Measurements from ENCODE around the gene SEC23IP.
"Not testable (repeated sequence)": the region's sequence is repeated elsewhere in the genome, so short reads cannot be mapped to it uniquely, and the experiment has no call there.

Gene SEC23IP

DNA sequence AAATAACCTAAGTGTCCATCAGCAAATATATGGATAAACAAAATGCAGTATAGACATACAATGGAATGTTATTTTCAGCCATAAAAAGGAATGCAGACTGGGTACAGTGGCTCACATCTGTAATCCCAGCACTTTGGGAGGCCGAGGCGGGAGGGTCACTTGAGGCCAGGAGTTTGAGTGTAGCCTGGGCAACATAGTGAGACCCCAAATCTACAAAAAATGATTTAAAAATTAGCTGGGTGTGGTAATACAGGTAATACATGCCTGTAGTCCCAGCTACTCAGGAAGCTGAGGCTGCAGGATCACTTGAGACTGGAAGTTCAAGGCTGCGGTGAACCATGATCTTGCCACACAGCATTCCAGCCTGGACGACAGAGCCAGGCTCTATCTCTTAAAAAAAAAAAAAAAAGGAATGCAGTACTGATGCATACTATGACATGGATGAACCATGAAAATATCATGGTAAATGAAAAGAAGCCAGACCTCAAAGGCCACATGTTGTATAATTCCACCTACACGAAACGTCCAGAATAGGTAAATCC, 26.8 kb upstream of the SEC23IP start:
- H3K27ac ChIP-seq: no peak overlapping the region
- TF ChIP-seq CTCF (conservative IDR thresholded peaks at IDR 0.05; ENCODE audit: low read depth): no peak
- ChIA-PET CTCF (no interaction called here), POLR2A (ENCODE audit: low non-redundant PET) (interaction anchor here (0.7 kb wide), 1 partner anchor 101 kb away, joined by 6 read pairs; no protein-coding TSS in a partner anchor)
- no peak for DNase-seq (ENCODE audit: low spot score)

GRCh38 chr10:119867317-119867716, 25.2 kb upstream of the SEC23IP start:
- DNase-seq (ENCODE audit: low spot score): no peak
- CTCF ChIA-PET: interaction anchor here (0.8 to 1.3 kb wide), 3 partner anchors 8 to 259 kb away, joined by 3 to 6 read pairs (median 3); no protein-coding TSS in a partner anchor
- no peak overlapping the region for H3K27ac ChIP-seq
- no peak for TF ChIP-seq CTCF (conservative IDR thresholded peaks at IDR 0.05; ENCODE audit: low read depth)
- POLR2A ChIA-PET (ENCODE audit: low non-redundant PET): no interaction called here

- POLR2A ChIA-PET (ENCODE audit: low non-redundant PET); H3K27ac ChIP-seq; DNase-seq (ENCODE audit: low spot score): not testable (repeated sequence)
- CTCF ChIA-PET: interaction anchor here (0.7 to 1.4 kb wide), 2 partner anchors 10 to 424 kb away, joined by 3 to 5 read pairs; no protein-coding TSS in a partner anchor
Observed at GRCh38 chr10:119869398-119869797, 23.1 kb upstream of the SEC23IP start.

GRCh38 chr10:119871881-119872609, 20.5 kb upstream of the SEC23IP start:
- TF ChIP-seq CTCF (conservative IDR thresholded peaks at IDR 0.05; ENCODE audit: low read depth): no peak
- peak overlapping the region; percentile 88 for H3K27ac ChIP-seq
- POLR2A ChIA-PET (ENCODE audit: low non-redundant PET): interaction anchor here (1.5 to 1.6 kb wide), 2 partner anchors 20 to 146 kb away, joined by 5 to 9 read pairs; partner anchors contain the start of genes INPP5F and SEC23IP
- DNase-seq (ENCODE audit: low spot score): peak; percentile 48
- CTCF ChIA-PET: interaction anchor here (0.6 to 1.5 kb wide), 4 partner anchors 9 to 560 kb away, joined by 3 to 7 read pairs (median 4); no protein-coding TSS in a partner anchor

DNA sequence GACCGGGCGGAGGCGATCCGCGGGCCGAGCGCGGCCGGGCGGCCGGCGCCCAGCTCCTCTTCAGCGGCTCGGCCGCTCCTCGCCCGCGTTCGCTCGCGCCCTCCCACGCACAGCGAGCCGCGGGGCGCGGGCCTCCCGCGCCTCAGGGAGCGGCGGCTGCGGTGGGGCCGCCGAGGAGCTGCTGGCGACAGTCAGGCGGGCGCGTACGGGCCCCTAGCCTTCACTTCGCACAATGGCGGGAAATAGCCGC, 20.0 kb upstream of the SEC23IP start, which contains the start of gene MCMBP:
MCMBP (minus strand) TSS at position 234 of the 250 bp plus-strand sequence. CDS start 259 bp downstream, outside the sequence.
- POLR2A ChIA-PET (ENCODE audit: low non-redundant PET): interaction anchor here (0.6 to 1.6 kb wide), 4 partner anchors 20 to 1011 kb away, joined by 5 to 9 read pairs (median 6); partner anchors contain the start of genes INPP5F and SEC23IP
- DNase-seq (ENCODE audit: low spot score): no peak
- CTCF ChIA-PET: interaction anchor here (0.6 to 1.5 kb wide), 3 partner anchors 13 to 559 kb away, joined by 3 to 7 read pairs (median 3); no protein-coding TSS in a partner anchor
- H3K27ac ChIP-seq: peak within 1 kb of the TSS; percentile 88
- no peak for TF ChIP-seq CTCF (conservative IDR thresholded peaks at IDR 0.05; ENCODE audit: low read depth)

DNA sequence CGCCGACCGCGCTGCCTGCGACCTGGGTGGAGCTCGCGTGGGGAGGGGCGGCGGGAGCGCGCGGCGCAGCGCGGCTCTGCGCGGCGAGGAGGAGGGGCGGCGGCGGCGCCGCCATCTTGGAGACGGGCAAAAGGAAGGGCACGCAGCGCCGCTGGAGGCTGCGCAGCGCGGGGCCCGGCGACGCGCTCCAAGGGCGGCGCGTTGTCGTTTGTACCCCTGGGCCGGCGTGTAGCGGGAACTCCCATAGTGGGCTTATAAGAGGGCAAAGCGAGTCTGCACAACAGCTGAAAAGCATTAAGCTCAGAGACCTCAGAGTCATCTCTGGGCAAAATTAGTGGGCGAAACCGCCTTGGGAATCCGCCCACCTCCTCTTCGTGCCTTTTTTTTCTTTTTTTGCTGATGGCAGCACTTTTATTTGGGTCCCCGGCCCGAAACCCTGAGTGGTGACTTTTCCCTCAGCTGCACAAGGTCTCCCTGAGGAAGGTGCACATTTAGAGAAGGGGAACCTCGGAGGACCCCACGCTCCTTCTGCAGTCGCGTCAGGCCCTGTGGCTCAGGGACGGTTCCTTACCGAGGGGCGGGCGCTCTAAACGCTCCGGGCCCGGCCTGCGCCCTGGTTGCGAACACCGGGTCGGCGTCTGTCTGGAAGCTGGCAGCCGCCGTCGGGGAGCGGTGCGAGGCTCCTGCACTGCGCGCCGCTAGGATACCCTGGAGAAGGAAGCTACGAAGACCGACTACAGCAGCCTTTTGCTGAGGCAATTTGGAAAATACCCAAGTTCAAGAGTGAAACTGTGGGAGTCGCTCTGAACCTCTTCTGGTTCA, 19.5 kb upstream of the SEC23IP start:
- peak overlapping the region; percentile 88 for H3K27ac ChIP-seq
- no peak for TF ChIP-seq CTCF (conservative IDR thresholded peaks at IDR 0.05; ENCODE audit: low read depth)
- ChIA-PET POLR2A (ENCODE audit: low non-redundant PET) (interaction anchor here (0.6 to 1.6 kb wide), 4 partner anchors 19 to 1010 kb away, joined by 5 to 9 read pairs (median 6); partner anchors contain the start of genes INPP5F and SEC23IP), CTCF (interaction anchor here (0.6 kb wide), 3 partner anchors 27 to 1072 kb away, joined by 3 to 4 read pairs (median 3); no protein-coding TSS in a partner anchor)
- peak; percentile 74 for DNase-seq (ENCODE audit: low spot score)

Measured in RWPE1 (cell line).